Measurements from ENCODE around the gene ZDHHC12.

- TF ChIP-seq, protein P1, sequence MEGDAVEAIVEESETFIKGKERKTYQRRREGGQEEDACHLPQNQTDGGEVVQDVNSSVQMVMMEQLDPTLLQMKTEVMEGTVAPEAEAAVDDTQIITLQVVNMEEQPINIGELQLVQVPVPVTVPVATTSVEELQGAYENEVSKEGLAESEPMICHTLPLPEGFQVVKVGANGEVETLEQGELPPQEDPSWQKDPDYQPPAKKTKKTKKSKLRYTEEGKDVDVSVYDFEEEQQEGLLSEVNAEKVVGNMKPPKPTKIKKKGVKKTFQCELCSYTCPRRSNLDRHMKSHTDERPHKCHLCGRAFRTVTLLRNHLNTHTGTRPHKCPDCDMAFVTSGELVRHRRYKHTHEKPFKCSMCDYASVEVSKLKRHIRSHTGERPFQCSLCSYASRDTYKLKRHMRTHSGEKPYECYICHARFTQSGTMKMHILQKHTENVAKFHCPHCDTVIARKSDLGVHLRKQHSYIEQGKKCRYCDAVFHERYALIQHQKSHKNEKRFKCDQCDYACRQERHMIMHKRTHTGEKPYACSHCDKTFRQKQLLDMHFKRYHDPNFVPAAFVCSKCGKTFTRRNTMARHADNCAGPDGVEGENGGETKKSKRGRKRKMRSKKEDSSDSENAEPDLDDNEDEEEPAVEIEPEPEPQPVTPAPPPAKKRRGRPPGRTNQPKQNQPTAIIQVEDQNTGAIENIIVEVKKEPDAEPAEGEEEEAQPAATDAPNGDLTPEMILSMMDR (IDR thresholded peaks at IDR 0.05) = no peak
- TF ChIP-seq ZFX (IDR thresholded peaks at IDR 0.05; ENCODE audit: borderline replicate concordance) = no peak
These were observed 10.5 kb downstream of the ZDHHC12 start for GRCh38 chr9:128713411-128713780.

Data from 22Rv1 (cell line).